WTC11 (cell line): ENCODE results near the gene RAMACL. TPM values are rescaled to one million over a fixed set of nuclear protein-coding genes. Genes with fewer than 3 reads are reported as not detected.

Experiments used
- ATAC-seq: fragments of 200-7000 bp; cut with Tn5 transposase; 2 replicates; pipeline ENCODE4 v1.10.0; 2021; ENCODE audit warnings: mild to moderate bottlenecking, moderate library complexity
- CTCF ChIA-PET: fragments of 300-600 bp; sonication (Branson Sonifier 250); formaldehyde crosslinking; loops from one replicate; lab custom pipeline; 2021; ENCODE audit warnings: antibody characterized with exemption; lab: Charles Lee
- POLR2A ChIA-PET: fragments of 350-600 bp; sonication (Branson Sonifier 250); formaldehyde crosslinking; loops from one replicate; lab custom pipeline; 2021; ENCODE audit warnings: antibody characterized with exemption; lab: Charles Lee
- DNase-seq: peaks from one replicate; pipeline ENCODE4 v3.0.0; 2021; ENCODE audit warnings: low spot score
- H3K27ac Mint-ChIP-seq: 2 replicates; pipeline ENCODE4 v1.8.0; 2021; ENCODE audit warnings: mixed read lengths
- H3K27me3 Mint-ChIP-seq: 2 replicates; pipeline ENCODE4 v1.8.0; 2021; ENCODE audit warnings: low read depth, mild to moderate bottlenecking, moderate library complexity, mixed read lengths
- H3K36me3 Mint-ChIP-seq: 2 replicates; pipeline ENCODE4 v1.8.0; 2021; ENCODE audit warnings: mixed read lengths
- H3K4me1 Mint-ChIP-seq: 2 replicates; pipeline ENCODE4 v1.8.0; 2022; ENCODE audit warnings: mixed read lengths
- H3K4me3 Mint-ChIP-seq: 2 replicates; pipeline ENCODE4 v1.8.0; 2021; ENCODE audit warnings: mild to moderate bottlenecking, moderate library complexity, mixed read lengths
- H3K9me3 Mint-ChIP-seq: 2 replicates; pipeline ENCODE4 v1.8.0; 2021; ENCODE audit warnings: mixed read lengths
- FOXJ3 ChIP-seq: sonication (generic); formaldehyde crosslinking; IDR thresholded peaks from 2 replicates; pipeline ENCODE4 v1.9.0; 2021; ENCODE audit warnings: missing genetic modification reagents, mild to moderate bottlenecking, borderline replicate concordance
- GRHL2 ChIP-seq: fragments of 250-450 bp; sonication (Bioruptor Pico); IDR thresholded peaks from 2 replicates; pipeline ENCODE4 v1.8.0; 2022; ENCODE audit warnings: mild to moderate bottlenecking, moderate library complexity; ENCODE audit not compliant: insufficient replicate concordance, severe bottlenecking
- TCF7 ChIP-seq: sonication (generic); formaldehyde crosslinking; IDR thresholded peaks from 2 replicates; pipeline ENCODE4 v1.8.0; 2022; ENCODE audit warnings: mild to moderate bottlenecking, low read depth, missing genetic modification reagents, moderate library complexity
- ZNF423 ChIP-seq: fragments of 250-450 bp; sonication (Bioruptor Pico); IDR thresholded peaks from 2 replicates; pipeline ENCODE4 v2.1.2; 2022; ENCODE audit warnings: mild to moderate bottlenecking, moderate library complexity
- ZNF671 ChIP-seq: fragments of 250-450 bp; sonication (Bioruptor Pico); IDR thresholded peaks from 2 replicates; pipeline ENCODE4 v1.8.0; 2021; ENCODE audit warnings: mild to moderate bottlenecking
- total RNA-seq: library from RNA; stranded (reverse); gene quantifications from 3 replicates; pipeline ENCODE4 v1.2.3, GENCODE V29; 2021
- TF ChIP-seq, protein P1 (sequence below): sonication (generic); formaldehyde crosslinking; IDR thresholded peaks from 2 replicates; pipeline ENCODE4 v1.8.1; 2022; ENCODE audit warnings: low read depth, mild to moderate bottlenecking, moderate library complexity, missing genetic modification reagents, borderline replicate concordance
- TF ChIP-seq, protein P2 (sequence below): fragments of 200-600 bp; IDR thresholded peaks from 2 replicates; pipeline ENCODE4 v1.8.0; 2022; ENCODE audit warnings: antibody characterized with exemption
- TF ChIP-seq, protein P3 (sequence below): fragments of 250-450 bp; sonication (Bioruptor Pico); IDR thresholded peaks from 2 replicates; pipeline ENCODE4 v1.8.0; 2021; ENCODE audit warnings: mild to moderate bottlenecking
- TF ChIP-seq, protein P4 (sequence below): sonication (generic); formaldehyde crosslinking; IDR thresholded peaks from 2 replicates; pipeline ENCODE4 v1.8.0; 2022; ENCODE audit warnings: mild to moderate bottlenecking, missing genetic modification reagents
- TF ChIP-seq, protein P5 (sequence below): fragments of 250-450 bp; sonication (Bioruptor Pico); IDR thresholded peaks from 2 replicates; pipeline ENCODE4 v2.1.2; 2022; ENCODE audit warnings: mild to moderate bottlenecking, moderate library complexity
- TF ChIP-seq, protein P6 (sequence below): fragments of 250-450 bp; sonication (Bioruptor Pico); conservative IDR thresholded peaks from 2 replicates; pipeline ENCODE4 v1.9.0; 2021; ENCODE audit warnings: mild to moderate bottlenecking
- TF ChIP-seq, protein P7 (sequence below): sonication (generic); formaldehyde crosslinking; IDR thresholded peaks from 2 replicates; pipeline ENCODE4 v1.8.1; 2023; ENCODE audit warnings: mild to moderate bottlenecking, missing genetic modification reagents, borderline replicate concordance

Gene RAMACL
- total RNA-seq, 1 experiment from 2014 or later: 0.79 TPM

DNA sequence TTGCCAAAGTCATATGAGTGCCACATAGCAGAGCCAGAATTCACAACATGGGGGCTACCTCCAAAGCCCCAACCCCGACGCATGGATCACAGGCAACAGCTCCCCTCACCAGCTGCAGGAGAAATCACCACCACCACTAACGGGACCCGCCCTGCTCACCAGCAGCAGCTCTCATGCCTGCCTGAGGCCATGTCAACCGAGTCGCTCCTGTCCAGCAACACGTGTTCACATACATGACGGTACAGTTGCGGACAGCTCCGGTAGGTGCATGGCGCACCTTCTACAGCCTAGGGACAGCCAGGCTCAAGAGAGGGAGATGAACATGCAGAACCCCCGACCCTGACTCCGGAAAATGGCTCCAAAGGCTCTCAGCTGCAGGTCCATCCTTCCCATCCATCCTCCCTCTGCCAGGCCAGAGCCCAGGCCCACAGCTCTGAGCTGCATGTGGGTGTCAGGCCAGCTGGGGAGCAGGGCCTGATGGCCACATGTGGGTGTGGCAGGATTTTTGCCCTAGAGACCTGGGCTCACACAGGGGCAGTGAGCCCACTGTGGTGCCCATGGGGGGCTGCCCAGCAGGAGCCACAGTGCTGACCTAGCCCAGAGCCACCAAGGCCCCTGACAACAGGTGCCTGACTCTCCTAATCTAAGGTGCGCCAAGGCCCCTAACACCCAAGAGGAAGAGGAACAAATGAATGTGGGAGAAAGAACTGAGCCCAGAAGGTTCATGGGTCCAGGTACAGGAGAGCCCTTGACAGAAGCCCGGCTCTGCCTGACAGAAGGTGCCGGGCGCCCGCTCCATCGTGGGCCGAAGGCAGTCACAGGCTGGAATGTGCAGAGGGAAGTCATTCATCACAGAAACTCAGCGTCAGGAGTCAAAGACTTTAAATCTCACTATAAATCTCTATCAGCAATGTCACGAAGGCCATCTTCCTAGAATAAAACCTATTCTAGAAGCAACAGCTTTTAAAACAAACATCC lies 30.1 kb upstream of the RAMACL start (continued):
- TF ChIP-seq, protein P1, sequence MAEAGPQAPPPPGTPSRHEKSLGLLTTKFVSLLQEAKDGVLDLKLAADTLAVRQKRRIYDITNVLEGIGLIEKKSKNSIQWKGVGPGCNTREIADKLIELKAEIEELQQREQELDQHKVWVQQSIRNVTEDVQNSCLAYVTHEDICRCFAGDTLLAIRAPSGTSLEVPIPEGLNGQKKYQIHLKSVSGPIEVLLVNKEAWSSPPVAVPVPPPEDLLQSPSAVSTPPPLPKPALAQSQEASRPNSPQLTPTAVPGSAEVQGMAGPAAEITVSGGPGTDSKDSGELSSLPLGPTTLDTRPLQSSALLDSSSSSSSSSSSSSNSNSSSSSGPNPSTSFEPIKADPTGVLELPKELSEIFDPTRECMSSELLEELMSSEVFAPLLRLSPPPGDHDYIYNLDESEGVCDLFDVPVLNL (CRISPR knock-in tag): no peak
- TF ChIP-seq, protein P2, sequence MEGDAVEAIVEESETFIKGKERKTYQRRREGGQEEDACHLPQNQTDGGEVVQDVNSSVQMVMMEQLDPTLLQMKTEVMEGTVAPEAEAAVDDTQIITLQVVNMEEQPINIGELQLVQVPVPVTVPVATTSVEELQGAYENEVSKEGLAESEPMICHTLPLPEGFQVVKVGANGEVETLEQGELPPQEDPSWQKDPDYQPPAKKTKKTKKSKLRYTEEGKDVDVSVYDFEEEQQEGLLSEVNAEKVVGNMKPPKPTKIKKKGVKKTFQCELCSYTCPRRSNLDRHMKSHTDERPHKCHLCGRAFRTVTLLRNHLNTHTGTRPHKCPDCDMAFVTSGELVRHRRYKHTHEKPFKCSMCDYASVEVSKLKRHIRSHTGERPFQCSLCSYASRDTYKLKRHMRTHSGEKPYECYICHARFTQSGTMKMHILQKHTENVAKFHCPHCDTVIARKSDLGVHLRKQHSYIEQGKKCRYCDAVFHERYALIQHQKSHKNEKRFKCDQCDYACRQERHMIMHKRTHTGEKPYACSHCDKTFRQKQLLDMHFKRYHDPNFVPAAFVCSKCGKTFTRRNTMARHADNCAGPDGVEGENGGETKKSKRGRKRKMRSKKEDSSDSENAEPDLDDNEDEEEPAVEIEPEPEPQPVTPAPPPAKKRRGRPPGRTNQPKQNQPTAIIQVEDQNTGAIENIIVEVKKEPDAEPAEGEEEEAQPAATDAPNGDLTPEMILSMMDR: no peak
- no peak for TF ChIP-seq ZNF671

DNA sequence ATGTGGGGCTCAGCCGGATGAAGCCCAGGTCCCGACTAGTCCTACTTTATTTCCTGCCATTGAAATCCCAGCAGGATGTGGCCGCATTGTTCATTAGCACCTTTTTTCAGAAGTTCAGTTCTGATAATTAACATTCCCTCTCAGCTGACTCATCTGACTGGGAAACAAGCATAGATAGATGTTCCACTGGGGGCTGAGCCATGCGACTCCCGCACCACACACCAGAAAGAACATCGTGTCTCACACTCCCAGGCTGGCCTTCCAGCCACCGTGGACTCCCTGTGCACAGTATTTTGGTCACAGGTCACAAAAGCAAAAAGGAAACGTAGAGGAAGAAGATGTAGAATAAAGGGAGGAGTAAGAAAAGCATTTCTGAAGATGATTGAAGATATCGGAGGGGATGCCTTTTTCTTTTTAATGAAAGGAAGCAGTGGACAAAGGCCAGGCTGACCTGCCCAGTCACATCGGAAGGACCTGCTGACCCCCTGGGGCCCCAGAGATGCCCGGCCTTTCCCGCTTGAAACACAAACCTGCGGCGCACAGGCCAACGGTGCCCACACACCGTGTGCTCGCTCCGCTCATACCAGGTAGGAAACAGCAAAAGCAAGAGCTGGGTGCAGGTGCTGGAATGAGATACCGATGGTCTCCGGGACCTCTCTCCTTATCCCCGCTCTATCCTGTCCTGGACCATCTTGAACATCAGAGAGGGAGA lies 28.7 kb upstream of the RAMACL start:
- ChIA-PET CTCF (interaction anchor here (0.5 kb wide), 1 partner anchor 12 kb away, joined by 6 read pairs; no protein-coding TSS in a partner anchor), POLR2A (no interaction called here)
- ATAC-seq (no peak; the same call in 1 of the 2 replicates), DNase-seq (no peak)
- Mint-ChIP-seq H3K4me1 (peaks cover 69% of the 10 kb centered on the region), H3K27ac (peak overlapping the region; percentile 95), H3K27me3 (no peaks in the 10 kb centered on the region), H3K36me3 (peaks cover 13% of the 10 kb centered on the region), H3K4me3 (no peak overlapping the region; the same call in 1 of the 2 replicates), H3K9me3 (no peaks in the 10 kb centered on the region)
- TF ChIP-seq, protein P3, sequence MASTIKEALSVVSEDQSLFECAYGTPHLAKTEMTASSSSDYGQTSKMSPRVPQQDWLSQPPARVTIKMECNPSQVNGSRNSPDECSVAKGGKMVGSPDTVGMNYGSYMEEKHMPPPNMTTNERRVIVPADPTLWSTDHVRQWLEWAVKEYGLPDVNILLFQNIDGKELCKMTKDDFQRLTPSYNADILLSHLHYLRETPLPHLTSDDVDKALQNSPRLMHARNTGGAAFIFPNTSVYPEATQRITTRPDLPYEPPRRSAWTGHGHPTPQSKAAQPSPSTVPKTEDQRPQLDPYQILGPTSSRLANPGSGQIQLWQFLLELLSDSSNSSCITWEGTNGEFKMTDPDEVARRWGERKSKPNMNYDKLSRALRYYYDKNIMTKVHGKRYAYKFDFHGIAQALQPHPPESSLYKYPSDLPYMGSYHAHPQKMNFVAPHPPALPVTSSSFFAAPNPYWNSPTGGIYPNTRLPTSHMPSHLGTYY (CRISPR knock-in tag): no peak
- TF ChIP-seq TCF7 (CRISPR knock-in tag): no peak
- TF ChIP-seq, protein P4, sequence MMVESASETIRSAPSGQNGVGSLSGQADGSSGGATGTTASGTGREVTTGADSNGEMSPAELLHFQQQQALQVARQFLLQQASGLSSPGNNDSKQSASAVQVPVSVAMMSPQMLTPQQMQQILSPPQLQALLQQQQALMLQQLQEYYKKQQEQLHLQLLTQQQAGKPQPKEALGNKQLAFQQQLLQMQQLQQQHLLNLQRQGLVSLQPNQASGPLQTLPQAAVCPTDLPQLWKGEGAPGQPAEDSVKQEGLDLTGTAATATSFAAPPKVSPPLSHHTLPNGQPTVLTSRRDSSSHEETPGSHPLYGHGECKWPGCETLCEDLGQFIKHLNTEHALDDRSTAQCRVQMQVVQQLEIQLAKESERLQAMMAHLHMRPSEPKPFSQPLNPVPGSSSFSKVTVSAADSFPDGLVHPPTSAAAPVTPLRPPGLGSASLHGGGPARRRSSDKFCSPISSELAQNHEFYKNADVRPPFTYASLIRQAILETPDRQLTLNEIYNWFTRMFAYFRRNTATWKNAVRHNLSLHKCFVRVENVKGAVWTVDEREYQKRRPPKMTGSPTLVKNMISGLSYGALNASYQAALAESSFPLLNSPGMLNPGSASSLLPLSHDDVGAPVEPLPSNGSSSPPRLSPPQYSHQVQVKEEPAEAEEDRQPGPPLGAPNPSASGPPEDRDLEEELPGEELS (CRISPR knock-in tag): no peak
- TF ChIP-seq, protein P1 (CRISPR knock-in tag): no peak
- no peak for TF ChIP-seq ZNF423
- TF ChIP-seq FOXJ3 (CRISPR knock-in tag): no peak
- TF ChIP-seq GRHL2: no peak

DNA sequence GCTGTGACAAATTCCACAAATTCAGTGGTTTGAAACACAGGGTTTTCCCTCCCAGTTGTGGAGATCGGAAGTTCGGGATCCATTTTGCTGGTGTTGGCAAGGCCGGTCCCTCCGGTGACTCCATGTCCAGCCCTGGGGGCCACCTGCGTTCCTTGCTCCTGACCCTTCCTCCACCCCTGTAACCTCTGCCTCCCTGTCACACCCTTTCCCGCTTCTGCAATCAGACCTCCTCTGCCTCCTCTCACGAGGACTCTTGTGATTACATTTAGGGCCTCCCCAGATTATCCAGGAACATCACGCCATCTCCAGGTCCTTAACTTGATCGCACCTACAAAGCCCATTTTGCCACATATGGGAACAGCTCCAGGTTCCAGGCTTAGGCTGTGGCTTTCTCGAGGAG lies 28.1 kb upstream of the RAMACL start:
- ATAC-seq: 0 out of 2 replicates have a peak, but pooled peaks have one; percentile 11
- Mint-ChIP-seq H3K9me3 (no peaks in the 10 kb centered on the region), H3K27me3 (no peaks in the 10 kb centered on the region)
- CTCF ChIA-PET: no interaction called here
- DNase-seq: no peak
- POLR2A ChIA-PET: no interaction called here
- TF ChIP-seq, protein P5, sequence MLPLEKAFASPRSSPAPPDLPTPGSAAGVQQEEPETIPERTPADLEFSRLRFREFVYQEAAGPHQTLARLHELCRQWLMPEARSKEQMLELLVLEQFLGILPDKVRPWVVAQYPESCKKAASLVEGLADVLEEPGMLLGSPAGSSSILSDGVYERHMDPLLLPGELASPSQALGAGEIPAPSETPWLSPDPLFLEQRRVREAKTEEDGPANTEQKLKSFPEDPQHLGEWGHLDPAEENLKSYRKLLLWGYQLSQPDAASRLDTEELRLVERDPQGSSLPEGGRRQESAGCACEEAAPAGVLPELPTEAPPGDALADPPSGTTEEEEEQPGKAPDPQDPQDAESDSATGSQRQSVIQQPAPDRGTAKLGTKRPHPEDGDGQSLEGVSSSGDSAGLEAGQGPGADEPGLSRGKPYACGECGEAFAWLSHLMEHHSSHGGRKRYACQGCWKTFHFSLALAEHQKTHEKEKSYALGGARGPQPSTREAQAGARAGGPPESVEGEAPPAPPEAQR (CRISPR knock-in tag): no peak
- TF ChIP-seq, protein P6, sequence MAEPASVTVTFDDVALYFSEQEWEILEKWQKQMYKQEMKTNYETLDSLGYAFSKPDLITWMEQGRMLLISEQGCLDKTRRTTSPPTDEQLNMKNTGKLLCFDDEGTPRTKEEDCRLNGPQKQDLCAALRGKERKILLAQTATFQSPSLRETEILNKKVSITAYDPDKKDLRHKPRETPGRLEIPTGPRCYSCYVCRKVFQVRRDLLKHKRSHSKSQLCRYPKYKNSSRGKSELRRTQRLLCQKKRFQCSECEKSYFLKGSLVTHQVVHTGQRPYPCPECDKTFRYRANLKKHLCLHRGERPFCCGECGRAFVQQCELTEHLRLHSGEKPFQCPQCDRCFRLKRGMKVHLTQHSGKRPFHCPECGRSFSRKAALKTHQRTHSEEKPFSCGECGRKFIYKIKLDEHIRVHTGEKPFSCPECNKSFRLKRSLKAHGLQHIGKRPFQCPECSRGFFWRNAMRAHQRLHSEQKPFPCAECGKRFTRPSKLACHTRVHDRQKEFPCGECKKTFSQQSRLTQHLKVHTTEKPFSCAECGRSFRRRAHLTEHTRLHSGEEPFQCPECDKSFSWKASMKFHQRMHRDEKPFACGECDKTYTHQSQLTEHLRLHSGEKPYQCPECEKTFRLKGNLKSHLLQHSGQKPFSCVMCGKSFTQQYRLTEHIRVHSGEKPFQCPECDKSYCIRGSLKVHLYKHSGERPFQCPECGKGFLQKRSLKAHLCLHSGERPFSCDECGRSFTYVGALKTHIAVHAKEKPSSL (CRISPR knock-in tag): no peak
- TF ChIP-seq, protein P7, sequence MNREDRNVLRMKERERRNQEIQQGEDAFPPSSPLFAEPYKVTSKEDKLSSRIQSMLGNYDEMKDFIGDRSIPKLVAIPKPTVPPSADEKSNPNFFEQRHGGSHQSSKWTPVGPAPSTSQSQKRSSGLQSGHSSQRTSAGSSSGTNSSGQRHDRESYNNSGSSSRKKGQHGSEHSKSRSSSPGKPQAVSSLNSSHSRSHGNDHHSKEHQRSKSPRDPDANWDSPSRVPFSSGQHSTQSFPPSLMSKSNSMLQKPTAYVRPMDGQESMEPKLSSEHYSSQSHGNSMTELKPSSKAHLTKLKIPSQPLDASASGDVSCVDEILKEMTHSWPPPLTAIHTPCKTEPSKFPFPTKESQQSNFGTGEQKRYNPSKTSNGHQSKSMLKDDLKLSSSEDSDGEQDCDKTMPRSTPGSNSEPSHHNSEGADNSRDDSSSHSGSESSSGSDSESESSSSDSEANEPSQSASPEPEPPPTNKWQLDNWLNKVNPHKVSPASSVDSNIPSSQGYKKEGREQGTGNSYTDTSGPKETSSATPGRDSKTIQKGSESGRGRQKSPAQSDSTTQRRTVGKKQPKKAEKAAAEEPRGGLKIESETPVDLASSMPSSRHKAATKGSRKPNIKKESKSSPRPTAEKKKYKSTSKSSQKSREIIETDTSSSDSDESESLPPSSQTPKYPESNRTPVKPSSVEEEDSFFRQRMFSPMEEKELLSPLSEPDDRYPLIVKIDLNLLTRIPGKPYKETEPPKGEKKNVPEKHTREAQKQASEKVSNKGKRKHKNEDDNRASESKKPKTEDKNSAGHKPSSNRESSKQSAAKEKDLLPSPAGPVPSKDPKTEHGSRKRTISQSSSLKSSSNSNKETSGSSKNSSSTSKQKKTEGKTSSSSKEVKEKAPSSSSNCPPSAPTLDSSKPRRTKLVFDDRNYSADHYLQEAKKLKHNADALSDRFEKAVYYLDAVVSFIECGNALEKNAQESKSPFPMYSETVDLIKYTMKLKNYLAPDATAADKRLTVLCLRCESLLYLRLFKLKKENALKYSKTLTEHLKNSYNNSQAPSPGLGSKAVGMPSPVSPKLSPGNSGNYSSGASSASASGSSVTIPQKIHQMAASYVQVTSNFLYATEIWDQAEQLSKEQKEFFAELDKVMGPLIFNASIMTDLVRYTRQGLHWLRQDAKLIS (CRISPR knock-in tag): no peak
- TF ChIP-seq, all 79 proteins: peak for 0
- Mint-ChIP-seq H3K27ac (peak overlapping the region; percentile 95; the same call in 1 of the 2 replicates), H3K4me3 (no peak overlapping the region), H3K36me3 (peaks cover 13% of the 10 kb centered on the region), H3K4me1 (peaks cover 69% of the 10 kb centered on the region)
